Measurements from ENCODE around the gene AAMP.

- TF ChIP-seq CTCF (IDR thresholded peaks at IDR 0.05 in 4 of 5, conservative IDR thresholded peaks at IDR 0.05 in 1 of 5) (no peak), POLR2A (IDR thresholded peaks at IDR 0.05) (no peak)
These were observed 47.3 kb upstream of the AAMP start for GRCh38 chr2:218317303-218317630.

Data from gastrocnemius medialis (tissue), 4 donors.